ENCODE data around the gene DNAJC8.
A peak's percentile ranks its signal among the peaks of the same experiment; 100 is the strongest.

Gene DNAJC8

GRCh38 chr1:28259252-28259933, 26.6 kb upstream of the DNAJC8 start, which contains the start of gene SESN2:
Gene SESN2, plus strand, starts transcription at chr1:28259518. Its CDS starts 330 bp downstream, at chr1:28259848.
- Histone ChIP-seq H3K9ac (peak within 1 kb of the TSS; percentile 91 to 97 (median 93)), H4K20me1 (peaks cover 38 to 50% (median 47%) of the 10 kb centered on the region in 11 experiments), H3K9me3 (replicated peaks in 1 of 11) (no peaks in the 10 kb centered on the region), H3K4me1 (peaks cover 28 to 52% (median 44%) of the 10 kb centered on the region in 10 experiments), H3K36me3 (peaks cover 0 to 5% (median 0%) of the 10 kb centered on the region in 11 experiments; a peak in 1 of 22 replicates), H3K4me3 (peak within 1 kb of the TSS; percentile 91 to 100 (median 97)), H3K27me3 (no peaks in the 10 kb centered on the region), H3K4me2 (peak within 1 kb of the TSS; percentile 87 to 99 (median 96)), H3K27ac (peak within 1 kb of the TSS; percentile 83 to 93 (median 87))
- TF ChIP-seq Cebpa-rat (IDR thresholded peaks at IDR 0.05): peak in 3 of 11 experiments; percentile 10 to 87 (median 37); a peak in 1 of 22 replicates

- TF ChIP-seq Cebpa-rat (IDR thresholded peaks at IDR 0.05): no peak; a peak in 2 of 22 replicates
- Histone ChIP-seq H3K4me1 (peaks cover 28 to 46% (median 42%) of the 10 kb centered on the region in 10 experiments), H3K27me3 (no peaks in the 10 kb centered on the region), H3K36me3 (peaks cover 0 to 5% (median 0%) of the 10 kb centered on the region in 11 experiments; a peak in 1 of 22 replicates), H3K4me3 (peak overlapping the region in 8 of 10 experiments; percentile 10 to 100 (median 92); a peak in 12 of 20 replicates), H4K20me1 (peaks cover 32 to 43% (median 40%) of the 10 kb centered on the region in 11 experiments), H3K4me2 (peak overlapping the region; percentile 68 to 96 (median 76)), H3K27ac (peak overlapping the region; percentile 54 to 89 (median 69)), H3K9ac (peak overlapping the region; percentile 32 to 97 (median 63); a peak in 19 of 22 replicates), H3K9me3 (replicated peaks in 1 of 11) (no peaks in the 10 kb centered on the region)
These were observed 25.9 kb upstream of the DNAJC8 start for GRCh38 chr1:28258628-28259251.

- H3K27ac ChIP-seq: peak overlapping the region in 3 of 11 experiments; percentile 78 to 89 (median 87); a peak in 3 of 22 replicates
- no peak overlapping the region for H3K9ac ChIP-seq
- H3K4me1 ChIP-seq: peaks cover 28 to 35% (median 33%) of the 10 kb centered on the region in 10 experiments
- peak overlapping the region in 6 of 11 experiments; percentile 68 to 96 (median 85); a peak in 8 of 22 replicates for H3K4me2 ChIP-seq
- H4K20me1 ChIP-seq: peaks cover 22 to 33% (median 30%) of the 10 kb centered on the region in 11 experiments; a peak in 21 of 22 replicates
- no peaks in the 10 kb centered on the region for H3K36me3 ChIP-seq
- H3K9me3 ChIP-seq (replicated peaks in 1 of 11): no peaks in the 10 kb centered on the region
- no peaks in the 10 kb centered on the region for H3K27me3 ChIP-seq
- H3K4me3 ChIP-seq: no peak overlapping the region
- TF ChIP-seq Cebpa-rat (IDR thresholded peaks at IDR 0.05): no peak
These were observed 24.9 kb upstream of the DNAJC8 start for GRCh38 chr1:28257736-28258135.

GRCh38 chr1:28256197-28256827, 23.5 kb upstream of the DNAJC8 start:
- peaks cover 20 to 34% (median 29%) of the 10 kb centered on the region in 10 experiments for H3K4me1 ChIP-seq
- no peaks in the 10 kb centered on the region for H3K27me3 ChIP-seq
- H3K4me2 ChIP-seq: no peak overlapping the region
- H4K20me1 ChIP-seq: peaks cover 7 to 19% (median 16%) of the 10 kb centered on the region in 11 experiments; a peak in 20 of 22 replicates
- TF ChIP-seq Cebpa-rat (IDR thresholded peaks at IDR 0.05): no peak
- H3K4me3 ChIP-seq: no peak overlapping the region
- no peak overlapping the region for H3K27ac ChIP-seq
- H3K9ac ChIP-seq: no peak overlapping the region
- no peaks in the 10 kb centered on the region for H3K36me3 ChIP-seq
- H3K9me3 ChIP-seq (replicated peaks in 1 of 11): no peaks in the 10 kb centered on the region

GRCh38 chr1:28249866-28250295, 17.1 kb upstream of the DNAJC8 start:
- H3K4me3 ChIP-seq: no peak overlapping the region
- H3K9ac ChIP-seq: peak overlapping the region in 9 of 11 experiments; percentile 11 to 90 (median 78); a peak in 13 of 22 replicates
- no peak for TF ChIP-seq Cebpa-rat (IDR thresholded peaks at IDR 0.05)
- H4K20me1 ChIP-seq: no peaks in the 10 kb centered on the region
- H3K4me1 ChIP-seq: peaks cover 53 to 67% (median 62%) of the 10 kb centered on the region in 10 experiments
- H3K4me2 ChIP-seq: peak overlapping the region; percentile 72 to 95 (median 87)
- peak overlapping the region in 10 of 11 experiments; percentile 67 to 94 (median 89); a peak in 21 of 22 replicates for H3K27ac ChIP-seq
- no peaks in the 10 kb centered on the region for H3K27me3 ChIP-seq
- no peaks in the 10 kb centered on the region for H3K9me3 ChIP-seq (replicated peaks in 1 of 11)
- H3K36me3 ChIP-seq: no peaks in the 10 kb centered on the region

GRCh38 chr1:28249013-28249865, 16.4 kb upstream of the DNAJC8 start:
- Histone ChIP-seq H3K4me2 (peak overlapping the region; percentile 72 to 95 (median 87)), H3K4me3 (peak overlapping the region in 4 of 10 experiments; percentile 14 to 22 (median 18); a peak in 4 of 20 replicates), H3K9ac (peak overlapping the region; percentile 40 to 90 (median 85); a peak in 21 of 22 replicates), H3K27ac (peak overlapping the region; percentile 16 to 94 (median 89); a peak in 21 of 22 replicates), H3K4me1 (peaks cover 59 to 74% (median 68%) of the 10 kb centered on the region in 10 experiments), H3K27me3 (no peaks in the 10 kb centered on the region), H3K36me3 (no peaks in the 10 kb centered on the region), H4K20me1 (no peaks in the 10 kb centered on the region), H3K9me3 (replicated peaks in 1 of 11) (no peaks in the 10 kb centered on the region)
- peak in 5 of 11 experiments; percentile 22 to 46 (median 34); a peak in 3 of 22 replicates for TF ChIP-seq Cebpa-rat (IDR thresholded peaks at IDR 0.05)

GRCh38 chr1:28248273-28249012, 15.6 kb upstream of the DNAJC8 start:
- H3K4me1 ChIP-seq: peaks cover 67 to 82% (median 76%) of the 10 kb centered on the region in 10 experiments
- H3K27ac ChIP-seq: peak overlapping the region; percentile 66 to 94 (median 89)
- TF ChIP-seq Cebpa-rat (IDR thresholded peaks at IDR 0.05): no peak
- H4K20me1 ChIP-seq: no peaks in the 10 kb centered on the region
- H3K9me3 ChIP-seq (replicated peaks in 1 of 11): no peaks in the 10 kb centered on the region
- no peaks in the 10 kb centered on the region for H3K27me3 ChIP-seq
- H3K9ac ChIP-seq: peak overlapping the region; percentile 68 to 90 (median 85)
- peak overlapping the region in 6 of 10 experiments; percentile 14 to 70 (median 52); a peak in 6 of 20 replicates for H3K4me3 ChIP-seq
- H3K4me2 ChIP-seq: peak overlapping the region; percentile 72 to 95 (median 87)
- 0 out of 22 replicates have a peak, but pooled peaks cover 0 to 3% (median 0%) of the 10 kb centered on the region in 11 experiments for H3K36me3 ChIP-seq
